ENCODE data around the gene GPRC5C. TPM values are rescaled to one million over a fixed set of nuclear protein-coding genes. Genes with fewer than 3 reads are reported as not detected.

Gene GPRC5C
- total and polyA plus RNA-seq, 2 of the 13 experiments (the other 11 are each of a cell fraction or from before 2014, with no cell fraction given): 85.6 to 300 TPM

GRCh38 chr17:74454197-74455024 is 22.5 kb downstream of the GPRC5C start (continued):
- TF ChIP-seq, protein P1, sequence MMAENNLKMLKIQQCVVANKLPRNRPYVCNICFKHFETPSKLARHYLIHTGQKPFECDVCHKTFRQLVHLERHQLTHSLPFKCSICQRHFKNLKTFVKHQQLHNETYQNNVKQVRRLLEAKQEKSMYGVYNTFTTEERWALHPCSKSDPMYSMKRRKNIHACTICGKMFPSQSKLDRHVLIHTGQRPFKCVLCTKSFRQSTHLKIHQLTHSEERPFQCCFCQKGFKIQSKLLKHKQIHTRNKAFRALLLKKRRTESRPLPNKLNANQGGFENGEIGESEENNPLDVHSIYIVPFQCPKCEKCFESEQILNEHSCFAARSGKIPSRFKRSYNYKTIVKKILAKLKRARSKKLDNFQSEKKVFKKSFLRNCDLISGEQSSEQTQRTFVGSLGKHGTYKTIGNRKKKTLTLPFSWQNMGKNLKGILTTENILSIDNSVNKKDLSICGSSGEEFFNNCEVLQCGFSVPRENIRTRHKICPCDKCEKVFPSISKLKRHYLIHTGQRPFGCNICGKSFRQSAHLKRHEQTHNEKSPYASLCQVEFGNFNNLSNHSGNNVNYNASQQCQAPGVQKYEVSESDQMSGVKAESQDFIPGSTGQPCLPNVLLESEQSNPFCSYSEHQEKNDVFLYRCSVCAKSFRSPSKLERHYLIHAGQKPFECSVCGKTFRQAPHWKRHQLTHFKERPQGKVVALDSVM (CRISPR knock-in tag; IDR thresholded peaks at IDR 0.05): peak; percentile 73; the same call in 1 of the 2 replicates
- peak; percentile 23 for TF ChIP-seq SKI (IDR thresholded peaks at IDR 0.05; ENCODE audit: partially characterized antibody)
- TF ChIP-seq, protein P2, sequence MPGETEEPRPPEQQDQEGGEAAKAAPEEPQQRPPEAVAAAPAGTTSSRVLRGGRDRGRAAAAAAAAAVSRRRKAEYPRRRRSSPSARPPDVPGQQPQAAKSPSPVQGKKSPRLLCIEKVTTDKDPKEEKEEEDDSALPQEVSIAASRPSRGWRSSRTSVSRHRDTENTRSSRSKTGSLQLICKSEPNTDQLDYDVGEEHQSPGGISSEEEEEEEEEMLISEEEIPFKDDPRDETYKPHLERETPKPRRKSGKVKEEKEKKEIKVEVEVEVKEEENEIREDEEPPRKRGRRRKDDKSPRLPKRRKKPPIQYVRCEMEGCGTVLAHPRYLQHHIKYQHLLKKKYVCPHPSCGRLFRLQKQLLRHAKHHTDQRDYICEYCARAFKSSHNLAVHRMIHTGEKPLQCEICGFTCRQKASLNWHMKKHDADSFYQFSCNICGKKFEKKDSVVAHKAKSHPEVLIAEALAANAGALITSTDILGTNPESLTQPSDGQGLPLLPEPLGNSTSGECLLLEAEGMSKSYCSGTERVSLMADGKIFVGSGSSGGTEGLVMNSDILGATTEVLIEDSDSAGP (CRISPR knock-in tag; IDR thresholded peaks at IDR 0.05; ENCODE audit: borderline replicate concordance): peak; percentile 77; the same call in 1 of the 2 replicates
- TF ChIP-seq RARG (CRISPR knock-in tag; IDR thresholded peaks at IDR 0.05; ENCODE audit: low read depth): no peak
- TF ChIP-seq ZNF709 (CRISPR knock-in tag; IDR thresholded peaks at IDR 0.05): peak; percentile 69
- TF ChIP-seq POLR2G (IDR thresholded peaks at IDR 0.05; ENCODE audit: low read depth, low read length): peak; percentile 51; the same call in 1 of the 2 replicates
- 0 out of 2 replicates have a peak, but pooled peaks have one; percentile 55 for TF ChIP-seq CENPT (CRISPR knock-in tag; IDR thresholded peaks at IDR 0.05; ENCODE audit: low read depth)
- peak; percentile 40 for TF ChIP-seq HNRNPLL (IDR thresholded peaks at IDR 0.05; ENCODE audit: low read depth, low read length, poor library complexity, severe bottlenecking)
- peak; percentile 10 for TF ChIP-seq HNRNPK (IDR thresholded peaks at IDR 0.05; ENCODE audit: low read depth, low read length, poor library complexity, severe bottlenecking)
- TF ChIP-seq ZNF318 (CRISPR knock-in tag; IDR thresholded peaks at IDR 0.05): 0 out of 2 replicates have a peak, but pooled peaks have one; percentile 38
- TF ChIP-seq ZNF160 (CRISPR knock-in tag; IDR thresholded peaks at IDR 0.05): peak; percentile 58; the same call in 1 of the 2 replicates

Data from HepG2 (cell line).